Cardiac muscle cell (in vitro differentiated cells and primary cell): ENCODE results near the gene CNOT9. TPM values are rescaled to one million over a fixed set of nuclear protein-coding genes. Genes with fewer than 3 reads are reported as not detected.

Experiments used
- DNase-seq, 2 donors: peaks; one replicate each; pipeline versions ENCODE4 v3.0.0 to v3.0.0-alpha.2; 2010 to 2017; ENCODE audit warnings: low read depth in 1 of 2, low spot score in 1 of 2
- H3K27ac ChIP-seq: fragments of 200-600 bp; sonication (generic); 2 replicates; pipeline ENCODE4 v1.5.1; 2016
- H3K27me3 ChIP-seq: fragments of 200-600 bp; sonication (generic); 2 replicates; pipeline ENCODE4 v1.6.0; 2016; ENCODE audit warnings: control low read depth
- H3K36me3 ChIP-seq: fragments of 200-600 bp; sonication (generic); 2 replicates; pipeline ENCODE4 v1.5.1; 2016; ENCODE audit warnings: control low read depth
- H3K4me1 ChIP-seq: fragments of 200-600 bp; sonication (generic); 2 replicates; pipeline ENCODE4 v1.8.1; 2017; ENCODE audit warnings: low read depth, mild to moderate bottlenecking, mixed run types
- H3K4me3 ChIP-seq: fragments of 200-600 bp; sonication (generic); 2 replicates; pipeline ENCODE4 v1.5.1; 2016; ENCODE audit warnings: mild to moderate bottlenecking
- H3K9me3 ChIP-seq: fragments of 200-600 bp; sonication (generic); 2 replicates; pipeline ENCODE4 v1.5.1; 2017; ENCODE audit warnings: low read depth, mild to moderate bottlenecking, control low read depth
- CTCF ChIP-seq: IDR thresholded peaks from 2 replicates; pipeline ENCODE4 v1.5.1; 2012; ENCODE audit warnings: low read depth, mild to moderate bottlenecking, low read length
- polyA plus RNA-seq: library from polyadenylated mRNA; unstranded; fragments of >200 nt; fragmentation: Nextera tagmentation; extraction: Ambion mirVana; gene quantifications from 2 replicates; pipeline ENCODE4 v1.2.1, GENCODE V29; 2016
- total RNA-seq: library from RNA; depleted of rRNA; stranded (reverse); fragments of >200 nt; gene quantifications from 2 replicates; pipeline ENCODE4 v1.2.3, GENCODE V29; 2016

CNOT9 gene
- total and polyA plus RNA-seq, 2 experiments from 2014 or later: 16.6 to 32.0 TPM

- peaks cover 58% of the 10 kb centered on the region for H3K36me3 ChIP-seq
- no peaks in the 10 kb centered on the region for H3K4me1 ChIP-seq
- H3K9me3 ChIP-seq: no peaks in the 10 kb centered on the region
- H3K27ac ChIP-seq: no peak overlapping the region
- no peak for DNase-seq
- H3K4me3 ChIP-seq: no peak overlapping the region
- no peak for TF ChIP-seq CTCF
- H3K27me3 ChIP-seq: no peaks in the 10 kb centered on the region
These were observed 13.1 kb upstream of the CNOT9 start for GRCh38 chr2:218555527-218555926.

- Histone ChIP-seq H3K4me3 (no peak overlapping the region), H3K27ac (no peak overlapping the region), H3K4me1 (no peaks in the 10 kb centered on the region), H3K27me3 (no peaks in the 10 kb centered on the region), H3K36me3 (peaks cover 44% of the 10 kb centered on the region), H3K9me3 (no peaks in the 10 kb centered on the region)
- no peak for TF ChIP-seq CTCF
- DNase-seq: no peak
These were observed 10.7 kb upstream of the CNOT9 start for GRCh38 chr2:218557941-218558340.

GRCh38 chr2:218558986-218559385 lies 9.7 kb upstream of the CNOT9 start:
- no peaks in the 10 kb centered on the region for H3K9me3 ChIP-seq
- no peak for TF ChIP-seq CTCF
- no peak for DNase-seq
- peaks cover 34% of the 10 kb centered on the region for H3K36me3 ChIP-seq
- H3K27me3 ChIP-seq: no peaks in the 10 kb centered on the region
- no peak overlapping the region for H3K27ac ChIP-seq
- no peaks in the 10 kb centered on the region for H3K4me1 ChIP-seq
- no peak overlapping the region for H3K4me3 ChIP-seq

GRCh38 chr2:218564056-218564455 lies 4.6 kb upstream of the CNOT9 start:
- H3K36me3 ChIP-seq: peaks cover 24% of the 10 kb centered on the region
- no peak overlapping the region for H3K27ac ChIP-seq
- no peaks in the 10 kb centered on the region for H3K4me1 ChIP-seq
- H3K27me3 ChIP-seq: no peaks in the 10 kb centered on the region
- no peaks in the 10 kb centered on the region for H3K9me3 ChIP-seq
- no peak for DNase-seq
- TF ChIP-seq CTCF: no peak
- H3K4me3 ChIP-seq: no peak overlapping the region

GRCh38 chr2:218566296-218566695 lies 2.3 kb upstream of the CNOT9 start:
- no peak overlapping the region for H3K4me3 ChIP-seq
- H3K9me3 ChIP-seq: no peaks in the 10 kb centered on the region
- H3K27ac ChIP-seq: no peak overlapping the region
- H3K36me3 ChIP-seq: peaks cover 5% of the 10 kb centered on the region
- no peak for DNase-seq
- no peaks in the 10 kb centered on the region for H3K27me3 ChIP-seq
- peaks cover 13% of the 10 kb centered on the region for H3K4me1 ChIP-seq
- no peak for TF ChIP-seq CTCF

GRCh38 chr2:218567797-218568189 lies 846 bp upstream of the CNOT9 start:
- Histone ChIP-seq H3K4me1 (peaks cover 13% of the 10 kb centered on the region), H3K27ac (peak overlapping the region; percentile 84), H3K9me3 (no peaks in the 10 kb centered on the region), H3K4me3 (peak overlapping the region; percentile 90), H3K27me3 (no peaks in the 10 kb centered on the region), H3K36me3 (peaks cover 3% of the 10 kb centered on the region)
- no peak for TF ChIP-seq CTCF
- no peak for DNase-seq
